Measurements from ENCODE around the gene MRPL38. TPM values are rescaled to one million over a fixed set of nuclear protein-coding genes. Genes with fewer than 3 reads are reported as not detected.

Gene MRPL38
- total and polyA plus RNA-seq, 2 of the 8 experiments (the other 6 are each of a cell fraction or from before 2014, with no cell fraction given): 78.4 to 125 TPM

DNA sequence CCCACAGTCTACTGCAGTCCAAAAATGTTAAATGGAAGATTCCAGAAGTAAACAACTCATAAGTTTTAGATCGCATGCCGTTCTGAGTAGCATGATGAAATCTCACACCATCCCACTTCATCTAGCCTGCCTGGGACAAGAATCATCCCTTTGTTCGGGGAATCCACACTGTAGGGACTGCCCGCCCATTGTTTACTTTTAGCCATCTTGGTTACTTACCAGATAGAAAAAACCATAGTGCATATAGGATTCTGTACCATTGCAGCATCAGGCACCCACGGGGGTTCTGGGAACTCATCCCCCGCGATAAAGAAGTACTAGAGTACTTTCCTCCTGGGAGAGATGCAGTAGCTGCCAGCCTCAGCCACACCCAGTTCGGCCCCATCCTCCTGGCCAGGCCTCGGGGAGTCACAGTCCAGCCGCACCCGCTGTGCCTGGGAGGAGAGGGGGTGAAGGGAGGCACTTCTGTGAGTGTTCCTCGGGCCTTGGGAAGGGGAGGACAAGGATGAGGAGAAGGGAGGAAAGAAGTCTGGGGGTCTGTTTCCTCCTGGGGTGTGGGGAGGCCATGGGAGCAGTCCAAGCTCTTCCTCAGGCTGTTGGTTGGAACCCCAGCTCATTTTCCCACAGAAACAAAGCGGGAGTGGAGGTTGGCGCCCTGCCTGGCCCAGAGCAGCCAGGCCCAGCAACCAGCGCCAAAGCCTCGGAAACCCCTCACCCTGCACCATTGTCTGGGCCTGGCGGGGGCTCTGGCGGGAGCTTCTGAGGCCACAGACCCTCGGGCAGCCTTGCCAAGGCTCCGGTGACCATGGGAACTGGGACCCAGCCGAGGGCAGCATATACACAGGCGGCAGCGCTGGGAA, 35.2 kb downstream of the MRPL38 start:
- Histone ChIP-seq H2BK120ac (replicated peaks; ENCODE audit: low read depth, low read length) (no peak overlapping the region), H3K14ac (ENCODE audit: insufficient read length) (no peak overlapping the region), H3K79me1 (ENCODE audit: low read depth, low read length) (no peaks in the 10 kb centered on the region), H3K23ac (ENCODE audit: insufficient read length) (no peak overlapping the region), H4K8ac (ENCODE audit: extremely low read depth, insufficient read depth, low read length) (peak overlapping the region; percentile 35; the same call in 1 of the 2 replicates), H4K91ac (replicated peaks; ENCODE audit: insufficient read length, low read length) (no peak overlapping the region), H3K23me2 (ENCODE audit: low read depth, low read length) (no peaks in the 10 kb centered on the region; the same call in 1 of the 2 replicates), H2BK12ac (ENCODE audit: low read depth, low read length) (peak overlapping the region; percentile 35; the same call in 1 of the 2 replicates), H2AK5ac (ENCODE audit: low read depth, low read length) (no peak overlapping the region), H3K27ac (ENCODE audit: low read depth, low read length) (no peak overlapping the region), H3K4me3 (ENCODE audit: extremely low read depth in 1 of 4, insufficient read depth in 2 of 4, low read depth in 3 of 4, low read length in 4 of 4) (no peak overlapping the region), H3K4me1 (replicated peaks in 1 of 4; ENCODE audit: control insufficient read depth in 3 of 4, insufficient read depth in 4 of 4, low read length in 3 of 4) (peaks cover 0 to 6% (median 2%) of the 10 kb centered on the region in 4 experiments; a peak in 5 of 7 replicates), H3K9me3 (ENCODE audit: insufficient read depth in 2 of 2, low read depth in 1 of 2, low read length in 1 of 2) (no peaks in the 10 kb centered on the region), H4K5ac (ENCODE audit: insufficient read length, low read depth, low read length) (no peak overlapping the region), H3K36me3 (ENCODE audit: control insufficient read depth in 2 of 4, insufficient read depth in 4 of 4, low read length in 3 of 4) (no peaks in the 10 kb centered on the region), H3K9ac (replicated peaks in 1 of 4; ENCODE audit: extremely low read depth in 1 of 4, low read depth in 3 of 4, low read length in 3 of 4) (no peak overlapping the region), H4K20me1 (replicated peaks in 1 of 2; ENCODE audit: control insufficient read depth in 1 of 2, insufficient read depth in 2 of 2, low read length in 2 of 2) (no peaks in the 10 kb centered on the region), H3K4me2 (ENCODE audit: insufficient read depth in 1 of 2, low read depth in 2 of 2, low read length in 2 of 2) (no peak overlapping the region), H3K79me2 (ENCODE audit: control insufficient read depth in 1 of 2, insufficient read depth in 2 of 2, low read length in 2 of 2) (no peaks in the 10 kb centered on the region), H3K4ac (replicated peaks; ENCODE audit: insufficient read length, low read depth, low read length) (peak overlapping the region; percentile 2), H3K56ac (replicated peaks; ENCODE audit: insufficient read length, low read depth, low read length) (no peak overlapping the region), H3K18ac (ENCODE audit: extremely low read depth, low read length) (no peak overlapping the region), H2AFZ (ENCODE audit: low read length) (no peak overlapping the region), H3K27me3 (replicated peaks in 1 of 4; ENCODE audit: control insufficient read depth in 3 of 4, extremely low read depth in 1 of 4, insufficient read depth in 3 of 4, low read length in 3 of 4) (no peaks in the 10 kb centered on the region), H2BK5ac (ENCODE audit: low read depth, low read length) (peak overlapping the region; percentile 82), H2BK15ac (ENCODE audit: low read length) (0 out of 2 replicates have a peak overlapping the region, but pooled peaks have one; percentile 18), H2BK20ac (ENCODE audit: low read length) (no peak overlapping the region)
- ChIA-PET CTCF (ENCODE audit: partially characterized antibody) (interaction anchor here (0.6 to 11.3 kb wide), 5 partner anchors 8 to 321 kb away, joined by 3 to 157 read pairs (median 5); partner anchors contain the start of gene WBP2), POLR2A (ENCODE audit: partially characterized antibody) (interaction anchor here (0.7 to 2.1 kb wide), 8 partner anchors 9 to 101 kb away, joined by 3 to 16 read pairs (median 3); partner anchors contain the start of gene TRIM65)
- DNase-seq (ENCODE audit: low read depth in 1 of 2, low spot score in 2 of 2) (no peak), FAIRE-seq (no peak)
- TF ChIP-seq PHF8 (conservative IDR thresholded peaks at IDR 0.05; ENCODE audit: low read depth, low read length): no peak
- WGBS, 2 experiments (ENCODE audit: extremely low coverage in 1 of 2, insufficient coverage in 1 of 2, insufficient read length in 1 of 2, insufficient replicate concordance in 2 of 2, low coverage in 1 of 2, low lambda C conversion rate in 2 of 2, missing lambda C conversion rate in 1 of 2): 89% methylated on average over 21 of the region's 23 CpGs; no CpG with 5 or more reads in 1 of the 2 experiments
